HepG2 (cell line): Measurements from ENCODE around the gene LHB. TPM values are rescaled to one million over a fixed set of nuclear protein-coding genes. Genes with fewer than 3 reads are reported as not detected.

ENCODE experiments used
- MBD4 ChIP-seq: IDR thresholded peaks from 2 replicates; pipeline ENCODE4 v1.6.1; 2012; ENCODE audit warnings: low read length, inconsistent platforms, borderline replicate concordance
- MED13 ChIP-seq: sonication (generic); formaldehyde crosslinking; IDR thresholded peaks from 2 replicates; pipeline ENCODE4 v1.5.0; 2020; ENCODE audit warnings: missing genetic modification reagents
- NR0B2 ChIP-seq: sonication (generic); formaldehyde crosslinking; IDR thresholded peaks from 2 replicates; pipeline ENCODE4 v1.4.0; 2020; ENCODE audit warnings: mild to moderate bottlenecking, missing genetic modification reagents
- PRDM4 ChIP-seq: sonication (generic); formaldehyde crosslinking; IDR thresholded peaks from 2 replicates; pipeline ENCODE4 v1.9.0; 2021; ENCODE audit warnings: missing genetic modification reagents, borderline replicate concordance
- ZNF235 ChIP-seq: sonication (generic); formaldehyde crosslinking; IDR thresholded peaks from 2 replicates; pipeline ENCODE4 v1.8.1; 2023; ENCODE audit warnings: mild to moderate bottlenecking, missing genetic modification reagents, borderline replicate concordance
- ZNF253 ChIP-seq: sonication (generic); formaldehyde crosslinking; IDR thresholded peaks from 2 replicates; pipeline ENCODE4 v1.8.0; 2022; ENCODE audit warnings: mild to moderate bottlenecking, missing genetic modification reagents, borderline replicate concordance
- ZNF567 ChIP-seq: sonication (generic); formaldehyde crosslinking; IDR thresholded peaks from 2 replicates; pipeline ENCODE4 v1.8.1; 2023; ENCODE audit warnings: mild to moderate bottlenecking, missing genetic modification reagents, borderline replicate concordance
- ZNF639 ChIP-seq: conservative IDR thresholded peaks from 2 replicates; pipeline ENCODE4 v1.6.1; 2018; ENCODE audit warnings: missing genetic modification reagents
- ZNF644 ChIP-seq: IDR thresholded peaks from 2 replicates; pipeline ENCODE4 v1.6.1; 2016; ENCODE audit warnings: low read depth
- ZNF75D ChIP-seq: sonication (generic); formaldehyde crosslinking; IDR thresholded peaks from 2 replicates; pipeline ENCODE4 v1.8.1; 2023; ENCODE audit warnings: missing genetic modification reagents, mild to moderate bottlenecking, borderline replicate concordance
- ZZZ3 ChIP-seq: sonication (generic); formaldehyde crosslinking; IDR thresholded peaks from 2 replicates; pipeline ENCODE4 v1.4.0; 2020; ENCODE audit warnings: missing genetic modification reagents, mild to moderate bottlenecking, borderline replicate concordance
- polyA plus RNA-seq, 8 experiments: library from polyadenylated mRNA; depleted of rRNA in 3 of 8; stranded (reverse) in 7 of 8; unstranded in 1 of 8; fragments of >200 nt; fragmentation: Illumina TruSeq in 4 of 8; extraction: Trizol in 4 of 8; gene quantifications; 2 replicates each; pipeline versions ENCODE4 v1.2.1 to v1.2.3, GENCODE V29; 2011 to 2016; ENCODE audit warnings: low read depth in 4 of 8, missing spikeins in 1 of 8, mixed read lengths in 1 of 8; ENCODE audit not compliant: insufficient read depth in 1 of 8
- total RNA-seq, 5 experiments: library from RNA; depleted of rRNA; stranded (reverse); fragments of >200 nt; fragmentation: Illumina TruSeq; extraction: Trizol; gene quantifications; 2 replicates each; pipeline ENCODE4 v1.2.3, GENCODE V29; 2016; ENCODE audit warnings: low read depth in 1 of 5
- TF ChIP-seq, protein P1 (sequence below): sonication (generic); formaldehyde crosslinking; IDR thresholded peaks from 2 replicates; pipeline ENCODE4; 2020; ENCODE audit warnings: missing genetic modification reagents, mild to moderate bottlenecking, borderline replicate concordance
- TF ChIP-seq, protein P2 (sequence below): sonication (generic); formaldehyde crosslinking; IDR thresholded peaks from one replicate; pipeline ENCODE4 v1.5.1; 2020; ENCODE audit warnings: mild to moderate bottlenecking, missing genetic modification reagents; ENCODE audit errors: not compliant biosample characterization

The LHB gene
- total and polyA plus RNA-seq, 2 of the 13 experiments (the other 11 are each of a cell fraction or from before 2014, with no cell fraction given) = not detected

GRCh38 chr19:48992581-48993174 lies 24.2 kb downstream of the LHB start (continued):
- TF ChIP-seq, protein P1, sequence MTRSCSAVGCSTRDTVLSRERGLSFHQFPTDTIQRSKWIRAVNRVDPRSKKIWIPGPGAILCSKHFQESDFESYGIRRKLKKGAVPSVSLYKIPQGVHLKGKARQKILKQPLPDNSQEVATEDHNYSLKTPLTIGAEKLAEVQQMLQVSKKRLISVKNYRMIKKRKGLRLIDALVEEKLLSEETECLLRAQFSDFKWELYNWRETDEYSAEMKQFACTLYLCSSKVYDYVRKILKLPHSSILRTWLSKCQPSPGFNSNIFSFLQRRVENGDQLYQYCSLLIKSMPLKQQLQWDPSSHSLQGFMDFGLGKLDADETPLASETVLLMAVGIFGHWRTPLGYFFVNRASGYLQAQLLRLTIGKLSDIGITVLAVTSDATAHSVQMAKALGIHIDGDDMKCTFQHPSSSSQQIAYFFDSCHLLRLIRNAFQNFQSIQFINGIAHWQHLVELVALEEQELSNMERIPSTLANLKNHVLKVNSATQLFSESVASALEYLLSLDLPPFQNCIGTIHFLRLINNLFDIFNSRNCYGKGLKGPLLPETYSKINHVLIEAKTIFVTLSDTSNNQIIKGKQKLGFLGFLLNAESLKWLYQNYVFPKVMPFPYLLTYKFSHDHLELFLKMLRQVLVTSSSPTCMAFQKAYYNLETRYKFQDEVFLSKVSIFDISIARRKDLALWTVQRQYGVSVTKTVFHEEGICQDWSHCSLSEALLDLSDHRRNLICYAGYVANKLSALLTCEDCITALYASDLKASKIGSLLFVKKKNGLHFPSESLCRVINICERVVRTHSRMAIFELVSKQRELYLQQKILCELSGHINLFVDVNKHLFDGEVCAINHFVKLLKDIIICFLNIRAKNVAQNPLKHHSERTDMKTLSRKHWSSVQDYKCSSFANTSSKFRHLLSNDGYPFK = 0 out of 2 replicates have a peak, but pooled peaks have one; percentile 1
- TF ChIP-seq MBD4 (no peak), ZZZ3 (no peak), NR0B2 (0 out of 2 replicates have a peak, but pooled peaks have one; percentile 17), PRDM4 (CRISPR knock-in tag) (no peak), ZNF253 (no peak), ZNF639 (CRISPR knock-in tag) (no peak), ZNF567 (CRISPR knock-in tag) (peak; percentile 94), ZNF75D (CRISPR knock-in tag) (no peak), ZNF644 (CRISPR knock-in tag) (no peak), ZNF235 (CRISPR knock-in tag) (no peak), MED13 (CRISPR knock-in tag) (no peak)
- TF ChIP-seq, protein P2, sequence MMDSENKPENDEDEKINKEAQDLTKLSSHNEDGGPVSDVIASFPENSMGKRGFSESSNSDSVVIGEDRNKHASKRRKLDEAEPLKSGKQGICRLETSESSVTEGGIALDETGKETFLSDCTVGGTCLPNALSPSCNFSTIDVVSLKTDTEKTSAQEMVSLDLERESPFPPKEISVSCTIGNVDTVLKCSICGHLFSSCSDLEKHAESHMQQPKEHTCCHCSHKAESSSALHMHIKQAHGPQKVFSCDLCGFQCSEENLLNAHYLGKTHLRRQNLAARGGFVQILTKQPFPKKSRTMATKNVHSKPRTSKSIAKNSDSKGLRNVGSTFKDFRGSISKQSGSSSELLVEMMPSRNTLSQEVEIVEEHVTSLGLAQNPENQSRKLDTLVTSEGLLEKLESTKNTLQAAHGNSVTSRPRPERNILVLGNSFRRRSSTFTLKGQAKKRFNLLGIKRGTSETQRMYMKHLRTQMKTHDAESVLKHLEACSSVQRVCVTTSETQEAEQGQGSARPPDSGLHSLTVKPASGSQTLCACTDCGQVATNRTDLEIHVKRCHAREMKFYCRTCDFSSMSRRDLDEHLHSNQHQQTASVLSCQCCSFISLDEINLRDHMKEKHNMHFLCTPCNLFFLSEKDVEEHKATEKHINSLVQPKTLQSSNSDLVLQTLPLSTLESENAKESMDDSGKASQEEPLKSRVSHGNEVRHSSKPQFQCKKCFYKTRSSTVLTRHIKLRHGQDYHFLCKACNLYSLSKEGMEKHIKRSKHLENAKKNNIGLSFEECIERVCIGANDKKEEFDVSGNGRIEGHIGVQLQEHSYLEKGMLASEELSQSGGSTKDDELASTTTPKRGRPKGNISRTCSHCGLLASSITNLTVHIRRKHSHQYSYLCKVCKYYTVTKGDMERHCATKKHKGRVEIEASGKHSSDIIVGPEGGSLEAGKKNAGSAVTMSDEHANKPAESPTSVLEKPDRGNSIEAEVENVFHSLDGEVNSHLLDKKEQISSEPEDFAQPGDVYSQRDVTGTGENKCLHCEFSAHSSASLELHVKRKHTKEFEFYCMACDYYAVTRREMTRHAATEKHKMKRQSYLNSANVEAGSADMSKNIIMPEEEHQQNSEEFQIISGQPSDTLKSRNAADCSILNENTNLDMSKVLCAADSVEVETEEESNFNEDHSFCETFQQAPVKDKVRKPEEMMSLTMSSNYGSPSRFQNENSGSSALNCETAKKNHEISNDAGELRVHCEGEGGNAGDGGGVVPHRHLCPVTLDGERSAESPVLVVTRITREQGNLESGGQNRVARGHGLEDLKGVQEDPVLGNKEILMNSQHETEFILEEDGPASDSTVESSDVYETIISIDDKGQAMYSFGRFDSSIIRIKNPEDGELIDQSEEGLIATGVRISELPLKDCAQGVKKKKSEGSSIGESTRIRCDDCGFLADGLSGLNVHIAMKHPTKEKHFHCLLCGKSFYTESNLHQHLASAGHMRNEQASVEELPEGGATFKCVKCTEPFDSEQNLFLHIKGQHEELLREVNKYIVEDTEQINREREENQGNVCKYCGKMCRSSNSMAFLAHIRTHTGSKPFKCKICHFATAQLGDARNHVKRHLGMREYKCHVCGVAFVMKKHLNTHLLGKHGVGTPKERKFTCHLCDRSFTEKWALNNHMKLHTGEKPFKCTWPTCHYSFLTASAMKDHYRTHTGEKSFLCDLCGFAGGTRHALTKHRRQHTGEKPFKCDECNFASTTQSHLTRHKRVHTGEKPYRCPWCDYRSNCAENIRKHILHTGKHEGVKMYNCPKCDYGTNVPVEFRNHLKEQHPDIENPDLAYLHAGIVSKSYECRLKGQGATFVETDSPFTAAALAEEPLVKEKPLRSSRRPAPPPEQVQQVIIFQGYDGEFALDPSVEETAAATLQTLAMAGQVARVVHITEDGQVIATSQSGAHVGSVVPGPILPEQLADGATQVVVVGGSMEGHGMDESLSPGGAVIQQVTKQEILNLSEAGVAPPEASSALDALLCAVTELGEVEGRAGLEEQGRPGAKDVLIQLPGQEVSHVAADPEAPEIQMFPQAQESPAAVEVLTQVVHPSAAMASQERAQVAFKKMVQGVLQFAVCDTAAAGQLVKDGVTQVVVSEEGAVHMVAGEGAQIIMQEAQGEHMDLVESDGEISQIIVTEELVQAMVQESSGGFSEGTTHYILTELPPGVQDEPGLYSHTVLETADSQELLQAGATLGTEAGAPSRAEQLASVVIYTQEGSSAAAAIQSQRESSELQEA (CRISPR knock-in tag) = no peak
